GM23338 (cell line): ENCODE results near the gene NSRP1. TPM values are rescaled to one million over a fixed set of nuclear protein-coding genes. Genes with fewer than 3 reads are reported as not detected.

Source experiments
- ATAC-seq: fragments of 200-7000 bp; cut with Tn5 transposase; 3 replicates; pipeline ENCODE4 v1.9.1; 2020
- DNase-seq: peaks from one replicate; pipeline ENCODE4 v3.0.0-alpha.2; 2015; ENCODE audit warnings: low spot score
- H2AFZ ChIP-seq: fragments of 200-600 bp; sonication (generic); 2 replicates; pipeline ENCODE4 v1.8.0; 2016; ENCODE audit warnings: antibody characterized with exemption, mild to moderate bottlenecking, moderate library complexity
- H3F3A ChIP-seq: fragments of 200-600 bp; sonication (generic); replicated peaks from 2 replicates; pipeline ENCODE4 v1.8.0; 2017; ENCODE audit warnings: antibody characterized with exemption, mixed run types, low read depth
- H3K27ac ChIP-seq: fragments of 200-600 bp; sonication (generic); 2 replicates; pipeline ENCODE4 v1.6.1; 2016; ENCODE audit warnings: low read depth
- H3K27me3 ChIP-seq: fragments of 200-600 bp; sonication (generic); 2 replicates; pipeline ENCODE4 v1.8.0; 2016; ENCODE audit warnings: mild to moderate bottlenecking, mixed run types, moderate library complexity; ENCODE audit not compliant: insufficient read depth
- H3K36me3 ChIP-seq: fragments of 200-600 bp; sonication (generic); 2 replicates; pipeline ENCODE4 v1.8.0; 2016; ENCODE audit warnings: mild to moderate bottlenecking; ENCODE audit not compliant: insufficient read depth
- H3K4me1 ChIP-seq: fragments of 200-600 bp; sonication (generic); 2 replicates; pipeline ENCODE4 v1.8.0; 2016; ENCODE audit warnings: mild to moderate bottlenecking, moderate library complexity; ENCODE audit not compliant: insufficient read depth
- H3K4me2 ChIP-seq: fragments of 200-600 bp; sonication (generic); 2 replicates; pipeline ENCODE4 v1.7.1; 2017; ENCODE audit warnings: mixed run types
- H3K4me3 ChIP-seq: fragments of 200-600 bp; sonication (generic); 2 replicates; pipeline ENCODE4 v1.6.1; 2016; ENCODE audit warnings: mixed run types
- H3K79me2 ChIP-seq: fragments of 200-600 bp; sonication (generic); replicated peaks from 2 replicates; pipeline ENCODE4 v1.8.0; 2017; ENCODE audit warnings: mild to moderate bottlenecking; ENCODE audit not compliant: insufficient read depth
- H3K9me2 ChIP-seq: fragments of 200-600 bp; sonication (generic); 2 replicates; pipeline ENCODE4 v1.8.0; 2017; ENCODE audit not compliant: insufficient read depth
- H4K20me1 ChIP-seq: fragments of 200-600 bp; sonication (generic); replicated peaks from 2 replicates; pipeline ENCODE4 v1.8.0; 2017; ENCODE audit warnings: mild to moderate bottlenecking; ENCODE audit not compliant: insufficient read depth
- H3K27ac Mint-ChIP-seq: 2 replicates; pipeline ENCODE4 v1.8.0; 2020; ENCODE audit warnings: inconsistent platforms, mild to moderate bottlenecking, moderate library complexity, mixed read lengths
- H3K27me3 Mint-ChIP-seq: 3 replicates; pipeline ENCODE4 v1.8.0; 2022; ENCODE audit warnings: low read depth, mild to moderate bottlenecking, moderate library complexity, mixed read lengths, inconsistent platforms; ENCODE audit not compliant: insufficient read depth, poor library complexity
- H3K36me3 Mint-ChIP-seq: 3 replicates; pipeline ENCODE4 v1.8.0; 2021; ENCODE audit warnings: low read depth, mild to moderate bottlenecking, inconsistent platforms, moderate library complexity, mixed read lengths
- H3K4me1 Mint-ChIP-seq: 3 replicates; pipeline ENCODE4 v1.8.0; 2020; ENCODE audit warnings: mild to moderate bottlenecking, inconsistent platforms, mixed read lengths
- H3K4me3 Mint-ChIP-seq: 3 replicates; pipeline ENCODE4 v1.8.0; 2021; ENCODE audit warnings: moderate library complexity, mild to moderate bottlenecking, inconsistent platforms, mixed read lengths
- H3K9me3 Mint-ChIP-seq: 3 replicates; pipeline ENCODE4 v1.8.0; 2020; ENCODE audit warnings: moderate library complexity, mild to moderate bottlenecking, inconsistent platforms, mixed read lengths
- ZNF114 ChIP-seq: fragments of 250-450 bp; sonication (Bioruptor Pico); IDR thresholded peaks from 2 replicates; pipeline ENCODE4 v1.5.0; 2020; ENCODE audit warnings: mild to moderate bottlenecking, moderate library complexity
- polyA plus RNA-seq: library from polyadenylated mRNA; unstranded; fragments of >200 nt; fragmentation: Nextera tagmentation; extraction: Ambion mirVana; gene quantifications from 2 replicates; pipeline ENCODE4 v1.2.1, GENCODE V29; 2016
- total RNA-seq: library from RNA; depleted of rRNA; stranded (reverse); fragments of >200 nt; shearing (Covaris generic); gene quantifications from 2 replicates; pipeline ENCODE4 v1.2.3, GENCODE V29; 2014
- TF ChIP-seq, protein P1 (sequence below): fragments of 250-450 bp; sonication (Bioruptor Pico); IDR thresholded peaks from 2 replicates; pipeline ENCODE4 v1.5.0; 2020; ENCODE audit warnings: mild to moderate bottlenecking, moderate library complexity
- TF ChIP-seq, protein P2 (sequence below), 2 experiments: fragments of 200-600 bp in 1 of 2; sonication (generic) in 1 of 2; conservative IDR thresholded peaks; 2 replicates each; pipeline versions ENCODE4 v1.5.1 to v1.6.1; 2016 to 2017; ENCODE audit warnings: antibody characterized with exemption in 2 of 2, low read depth in 2 of 2, mild to moderate bottlenecking in 2 of 2, moderate library complexity in 1 of 2

Gene NSRP1
- total and polyA plus RNA-seq, 2 experiments from 2014 or later, result 15.7 to 110 TPM

DNA sequence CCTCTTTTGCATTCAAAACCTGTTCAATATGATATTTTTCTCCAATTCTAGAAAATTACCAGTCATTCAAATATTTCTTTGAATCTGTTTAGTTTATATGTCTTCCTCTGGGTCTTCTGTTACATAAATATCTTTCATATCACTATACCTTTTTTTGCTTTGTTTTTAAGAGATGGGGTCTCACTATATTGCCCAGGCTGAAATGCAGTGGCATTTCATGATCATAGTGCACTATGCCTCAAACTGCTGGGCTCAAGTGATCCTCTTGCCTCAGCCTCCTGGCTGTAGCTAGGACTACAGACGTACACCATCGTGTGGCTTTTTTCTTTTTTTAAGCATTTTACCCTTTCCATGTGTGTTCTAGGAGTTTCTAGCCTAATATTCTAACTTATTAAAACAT, 38.8 kb downstream of the NSRP1 start:
- Mint-ChIP-seq H3K36me3 (peaks cover 28% of the 10 kb centered on the region; the same call in 2 of the 3 replicates), H3K27me3 (peaks cover 5% of the 10 kb centered on the region), H3K4me3 (no peak overlapping the region), H3K9me3 (no peaks in the 10 kb centered on the region; the same call in 2 of the 3 replicates), H3K4me1 (no peaks in the 10 kb centered on the region), H3K27ac (no peak overlapping the region)
- H3F3A ChIP-seq, result no peaks in the 10 kb centered on the region
- no peak overlapping the region for H2AFZ ChIP-seq
- ATAC-seq (no peak), DNase-seq (no peak)
- peaks cover 25% of the 10 kb centered on the region for H4K20me1 ChIP-seq
- TF ChIP-seq ZNF114 (CRISPR knock-in tag), result no peak
- TF ChIP-seq, protein P1, sequence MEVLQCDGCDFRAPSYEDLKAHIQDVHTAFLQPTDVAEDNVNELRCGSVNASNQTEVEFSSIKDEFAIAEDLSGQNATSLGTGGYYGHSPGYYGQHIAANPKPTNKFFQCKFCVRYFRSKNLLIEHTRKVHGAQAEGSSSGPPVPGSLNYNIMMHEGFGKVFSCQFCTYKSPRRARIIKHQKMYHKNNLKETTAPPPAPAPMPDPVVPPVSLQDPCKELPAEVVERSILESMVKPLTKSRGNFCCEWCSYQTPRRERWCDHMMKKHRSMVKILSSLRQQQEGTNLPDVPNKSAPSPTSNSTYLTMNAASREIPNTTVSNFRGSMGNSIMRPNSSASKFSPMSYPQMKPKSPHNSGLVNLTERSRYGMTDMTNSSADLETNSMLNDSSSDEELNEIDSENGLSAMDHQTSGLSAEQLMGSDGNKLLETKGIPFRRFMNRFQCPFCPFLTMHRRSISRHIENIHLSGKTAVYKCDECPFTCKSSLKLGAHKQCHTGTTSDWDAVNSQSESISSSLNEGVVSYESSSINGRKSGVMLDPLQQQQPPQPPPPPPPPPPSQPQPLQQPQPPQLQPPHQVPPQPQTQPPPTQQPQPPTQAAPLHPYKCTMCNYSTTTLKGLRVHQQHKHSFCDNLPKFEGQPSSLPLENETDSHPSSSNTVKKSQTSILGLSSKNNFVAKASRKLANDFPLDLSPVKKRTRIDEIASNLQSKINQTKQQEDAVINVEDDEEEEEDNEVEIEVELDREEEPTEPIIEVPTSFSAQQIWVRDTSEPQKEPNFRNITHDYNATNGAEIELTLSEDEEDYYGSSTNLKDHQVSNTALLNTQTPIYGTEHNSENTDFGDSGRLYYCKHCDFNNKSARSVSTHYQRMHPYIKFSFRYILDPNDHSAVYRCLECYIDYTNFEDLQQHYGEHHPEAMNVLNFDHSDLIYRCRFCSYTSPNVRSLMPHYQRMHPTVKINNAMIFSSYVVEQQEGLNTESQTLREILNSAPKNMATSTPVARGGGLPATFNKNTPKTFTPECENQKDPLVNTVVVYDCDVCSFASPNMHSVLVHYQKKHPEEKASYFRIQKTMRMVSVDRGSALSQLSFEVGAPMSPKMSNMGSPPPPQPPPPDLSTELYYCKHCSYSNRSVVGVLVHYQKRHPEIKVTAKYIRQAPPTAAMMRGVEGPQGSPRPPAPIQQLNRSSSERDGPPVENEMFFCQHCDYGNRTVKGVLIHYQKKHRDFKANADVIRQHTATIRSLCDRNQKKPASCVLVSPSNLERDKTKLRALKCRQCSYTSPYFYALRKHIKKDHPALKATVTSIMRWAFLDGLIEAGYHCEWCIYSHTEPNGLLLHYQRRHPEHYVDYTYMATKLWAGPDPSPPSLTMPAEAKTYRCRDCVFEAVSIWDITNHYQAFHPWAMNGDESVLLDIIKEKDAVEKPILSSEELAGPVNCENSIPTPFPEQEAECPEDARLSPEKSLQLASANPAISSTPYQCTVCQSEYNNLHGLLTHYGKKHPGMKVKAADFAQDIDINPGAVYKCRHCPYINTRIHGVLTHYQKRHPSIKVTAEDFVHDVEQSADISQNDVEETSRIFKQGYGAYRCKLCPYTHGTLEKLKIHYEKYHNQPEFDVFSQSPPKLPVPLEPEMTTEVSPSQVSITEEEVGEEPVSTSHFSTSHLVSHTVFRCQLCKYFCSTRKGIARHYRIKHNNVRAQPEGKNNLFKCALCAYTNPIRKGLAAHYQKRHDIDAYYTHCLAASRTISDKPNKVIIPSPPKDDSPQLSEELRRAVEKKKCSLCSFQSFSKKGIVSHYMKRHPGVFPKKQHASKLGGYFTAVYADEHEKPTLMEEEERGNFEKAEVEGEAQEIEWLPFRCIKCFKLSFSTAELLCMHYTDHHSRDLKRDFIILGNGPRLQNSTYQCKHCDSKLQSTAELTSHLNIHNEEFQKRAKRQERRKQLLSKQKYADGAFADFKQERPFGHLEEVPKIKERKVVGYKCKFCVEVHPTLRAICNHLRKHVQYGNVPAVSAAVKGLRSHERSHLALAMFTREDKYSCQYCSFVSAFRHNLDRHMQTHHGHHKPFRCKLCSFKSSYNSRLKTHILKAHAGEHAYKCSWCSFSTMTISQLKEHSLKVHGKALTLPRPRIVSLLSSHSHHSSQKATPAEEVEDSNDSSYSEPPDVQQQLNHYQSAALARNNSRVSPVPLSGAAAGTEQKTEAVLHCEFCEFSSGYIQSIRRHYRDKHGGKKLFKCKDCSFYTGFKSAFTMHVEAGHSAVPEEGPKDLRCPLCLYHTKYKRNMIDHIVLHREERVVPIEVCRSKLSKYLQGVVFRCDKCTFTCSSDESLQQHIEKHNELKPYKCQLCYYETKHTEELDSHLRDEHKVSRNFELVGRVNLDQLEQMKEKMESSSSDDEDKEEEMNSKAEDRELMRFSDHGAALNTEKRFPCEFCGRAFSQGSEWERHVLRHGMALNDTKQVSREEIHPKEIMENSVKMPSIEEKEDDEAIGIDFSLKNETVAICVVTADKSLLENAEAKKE (CRISPR knock-in tag), result no peak
- TF ChIP-seq, protein P2, sequence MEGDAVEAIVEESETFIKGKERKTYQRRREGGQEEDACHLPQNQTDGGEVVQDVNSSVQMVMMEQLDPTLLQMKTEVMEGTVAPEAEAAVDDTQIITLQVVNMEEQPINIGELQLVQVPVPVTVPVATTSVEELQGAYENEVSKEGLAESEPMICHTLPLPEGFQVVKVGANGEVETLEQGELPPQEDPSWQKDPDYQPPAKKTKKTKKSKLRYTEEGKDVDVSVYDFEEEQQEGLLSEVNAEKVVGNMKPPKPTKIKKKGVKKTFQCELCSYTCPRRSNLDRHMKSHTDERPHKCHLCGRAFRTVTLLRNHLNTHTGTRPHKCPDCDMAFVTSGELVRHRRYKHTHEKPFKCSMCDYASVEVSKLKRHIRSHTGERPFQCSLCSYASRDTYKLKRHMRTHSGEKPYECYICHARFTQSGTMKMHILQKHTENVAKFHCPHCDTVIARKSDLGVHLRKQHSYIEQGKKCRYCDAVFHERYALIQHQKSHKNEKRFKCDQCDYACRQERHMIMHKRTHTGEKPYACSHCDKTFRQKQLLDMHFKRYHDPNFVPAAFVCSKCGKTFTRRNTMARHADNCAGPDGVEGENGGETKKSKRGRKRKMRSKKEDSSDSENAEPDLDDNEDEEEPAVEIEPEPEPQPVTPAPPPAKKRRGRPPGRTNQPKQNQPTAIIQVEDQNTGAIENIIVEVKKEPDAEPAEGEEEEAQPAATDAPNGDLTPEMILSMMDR (conservative IDR thresholded peaks at IDR 0.05; ENCODE audit: low read depth in 2 of 2), result no peak
- peaks cover 66% of the 10 kb centered on the region for H3K79me2 ChIP-seq
- H3K9me2 ChIP-seq, result no peaks in the 10 kb centered on the region
- H3K27me3 ChIP-seq, result no peaks in the 10 kb centered on the region
- no peaks in the 10 kb centered on the region for H3K4me1 ChIP-seq
- H3K4me3 ChIP-seq, result no peak overlapping the region
- H3K36me3 ChIP-seq, result no peaks in the 10 kb centered on the region
- H3K27ac ChIP-seq, result no peak overlapping the region
- no peak overlapping the region for H3K4me2 ChIP-seq
